ENCODE data around the gene WDFY1.

DNA sequence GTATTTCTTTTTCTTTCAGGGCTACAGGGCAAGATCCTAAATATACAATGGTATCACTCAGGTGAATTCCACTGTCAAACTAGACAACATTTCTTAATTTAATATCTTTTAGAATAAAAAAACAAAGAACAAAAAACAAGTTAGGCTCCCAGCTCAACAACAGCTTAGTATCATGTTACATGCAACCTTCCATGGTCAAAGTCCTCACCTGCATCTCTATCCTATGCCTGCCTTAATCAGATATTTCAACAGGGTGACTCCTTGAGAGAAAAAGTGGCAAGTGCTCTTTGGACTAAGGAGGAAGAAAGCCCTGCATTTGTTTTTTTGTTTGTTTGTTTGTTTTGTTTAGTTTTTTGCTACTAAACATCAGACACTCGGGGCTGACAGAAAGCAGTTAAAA is 50.2 kb downstream of the WDFY1 start:
- TF ChIP-seq, protein P1, sequence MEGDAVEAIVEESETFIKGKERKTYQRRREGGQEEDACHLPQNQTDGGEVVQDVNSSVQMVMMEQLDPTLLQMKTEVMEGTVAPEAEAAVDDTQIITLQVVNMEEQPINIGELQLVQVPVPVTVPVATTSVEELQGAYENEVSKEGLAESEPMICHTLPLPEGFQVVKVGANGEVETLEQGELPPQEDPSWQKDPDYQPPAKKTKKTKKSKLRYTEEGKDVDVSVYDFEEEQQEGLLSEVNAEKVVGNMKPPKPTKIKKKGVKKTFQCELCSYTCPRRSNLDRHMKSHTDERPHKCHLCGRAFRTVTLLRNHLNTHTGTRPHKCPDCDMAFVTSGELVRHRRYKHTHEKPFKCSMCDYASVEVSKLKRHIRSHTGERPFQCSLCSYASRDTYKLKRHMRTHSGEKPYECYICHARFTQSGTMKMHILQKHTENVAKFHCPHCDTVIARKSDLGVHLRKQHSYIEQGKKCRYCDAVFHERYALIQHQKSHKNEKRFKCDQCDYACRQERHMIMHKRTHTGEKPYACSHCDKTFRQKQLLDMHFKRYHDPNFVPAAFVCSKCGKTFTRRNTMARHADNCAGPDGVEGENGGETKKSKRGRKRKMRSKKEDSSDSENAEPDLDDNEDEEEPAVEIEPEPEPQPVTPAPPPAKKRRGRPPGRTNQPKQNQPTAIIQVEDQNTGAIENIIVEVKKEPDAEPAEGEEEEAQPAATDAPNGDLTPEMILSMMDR (IDR thresholded peaks at IDR 0.05), result no peak
- TF ChIP-seq POLR2AphosphoS5 (IDR thresholded peaks at IDR 0.05) (no peak), POLR2A (IDR thresholded peaks at IDR 0.05) (no peak), EP300 (IDR thresholded peaks at IDR 0.05; ENCODE audit: low read depth) (no peak)
